K562 (cell line): ENCODE results near the gene CDCP1. TPM values are rescaled to one million over a fixed set of nuclear protein-coding genes. Genes with fewer than 3 reads are reported as not detected.
A peak's percentile ranks its signal among the peaks of the same experiment; 100 is the strongest.

Experiments used
- CEBPG ChIP-seq, 3 experiments: fragments of 200-800 bp in 1 of 3; sonication (Bioruptor generic) in 1 of 3; sonication (generic) in 1 of 3; formaldehyde crosslinking in 1 of 3; IDR thresholded peaks in 2 of 3; conservative IDR thresholded peaks in 1 of 3; 2 replicates each; pipeline versions ENCODE4 v1.6.1 to v1.8.0; 2016 to 2022; ENCODE audit warnings: missing compliant biosample characterization in 2 of 3, missing genetic modification characterization in 2 of 3, mild to moderate bottlenecking in 1 of 3, missing genetic modification reagents in 1 of 3
- ETV5 ChIP-seq: sonication (generic); formaldehyde crosslinking; IDR thresholded peaks from 2 replicates; pipeline ENCODE4 v1.4.0; 2020; ENCODE audit warnings: low read depth, mild to moderate bottlenecking, missing genetic modification reagents
- LEF1 ChIP-seq: fragments of 450-650 bp; IDR thresholded peaks from 2 replicates; pipeline ENCODE4 v1.6.1; 2016; ENCODE audit warnings: mild to moderate bottlenecking
- NFIX ChIP-seq: fragments of 250-450 bp; sonication (Bioruptor Pico); IDR thresholded peaks from 2 replicates; pipeline ENCODE4 v1.4.0; 2020; ENCODE audit warnings: low read depth, mild to moderate bottlenecking, moderate library complexity
- NR2C1 ChIP-seq, 2 experiments: fragments of 450-650 bp; IDR thresholded peaks; 2 replicates each; pipeline ENCODE4 v1.6.1; 2017; ENCODE audit warnings: mild to moderate bottlenecking in 2 of 2, antibody characterized with exemption in 1 of 2, inconsistent platforms in 1 of 2, missing compliant biosample characterization in 1 of 2, missing genetic modification characterization in 1 of 2
- POLR2H ChIP-seq: IDR thresholded peaks from 2 replicates; pipeline ENCODE4 v1.6.1; 2016; ENCODE audit warnings: missing genetic modification characterization, low read depth, mild to moderate bottlenecking, control low read depth, missing compliant biosample characterization, moderate library complexity
- RFX7 ChIP-seq: fragments of 250-450 bp; sonication (Bioruptor Pico); IDR thresholded peaks from 2 replicates; pipeline ENCODE4 v1.5.1; 2021; ENCODE audit warnings: mild to moderate bottlenecking
- SAFB ChIP-seq: fragments of 200-400 bp; formaldehyde crosslinking; IDR thresholded peaks from 2 replicates; pipeline ENCODE4 v1.6.1; 2017; ENCODE audit warnings: low read depth, low read length, borderline replicate concordance
- TBL1XR1 ChIP-seq, 2 experiments: IDR thresholded peaks; 2 replicates each; pipeline ENCODE4 v1.6.1; 2012; ENCODE audit warnings: improper control_type of control experiment in 2 of 2, low read length in 2 of 2, mild to moderate bottlenecking in 1 of 2
- ZNF239 ChIP-seq: fragments of 250-450 bp; sonication (Bioruptor Pico); IDR thresholded peaks from 2 replicates; pipeline ENCODE4 v1.4.0; 2020; ENCODE audit warnings: mild to moderate bottlenecking
- ZNF766 ChIP-seq: fragments of 200-800 bp; sonication (Bioruptor generic); conservative IDR thresholded peaks from 2 replicates; pipeline ENCODE4 v1.6.1; 2016; ENCODE audit warnings: missing genetic modification characterization, missing compliant biosample characterization
- ZNF780A ChIP-seq: fragments of 250-450 bp; sonication (Bioruptor Pico); IDR thresholded peaks from 2 replicates; pipeline ENCODE4 v1.5.0; 2021; ENCODE audit warnings: mild to moderate bottlenecking
- ZSCAN29 ChIP-seq: fragments of 450-650 bp; IDR thresholded peaks from 2 replicates; pipeline ENCODE4 v1.6.1; 2017
- polyA plus RNA-seq, 8 experiments: library from polyadenylated mRNA; depleted of rRNA in 4 of 8; stranded (reverse) in 5 of 8; unstranded in 3 of 8; fragments of >200 nt; fragmentation: Nextera tagmentation in 2 of 8; fragmentation: Illumina TruSeq in 1 of 8; extraction: Ambion mirVana in 2 of 8; extraction: Trizol in 1 of 8; gene quantifications; 2 replicates each; pipeline versions ENCODE4 v1.2.1 to v1.2.3, GENCODE V29; 2011 to 2014; ENCODE audit warnings: inconsistent platforms in 1 of 8, missing spikeins in 1 of 8
- total RNA-seq, 7 experiments: library from RNA; depleted of rRNA in 6 of 7; stranded (reverse); fragments of >200 nt in 6 of 7; fragmentation: Illumina TruSeq in 2 of 7; extraction: Trizol in 2 of 7; gene quantifications; 2 replicates each; pipeline versions ENCODE4 v1.2.1 to v1.2.3, GENCODE V29; 2011 to 2021; ENCODE audit warnings: low replicate concordance in 1 of 7
- TF ChIP-seq, protein P1 (sequence below): fragments of 250-450 bp; sonication (Bioruptor Pico); IDR thresholded peaks from 2 replicates; pipeline ENCODE4 v1.4.0; 2020; ENCODE audit warnings: mild to moderate bottlenecking, moderate library complexity
- TF ChIP-seq, protein P2 (sequence below): sonication (generic); formaldehyde crosslinking; IDR thresholded peaks from 2 replicates; pipeline ENCODE4 v1.8.0; 2023; ENCODE audit warnings: missing genetic modification reagents, mild to moderate bottlenecking, borderline replicate concordance
- TF ChIP-seq, protein P3 (sequence below): fragments of 450-650 bp; formaldehyde crosslinking; IDR thresholded peaks from 2 replicates; pipeline ENCODE4 v1.4.0; 2020; ENCODE audit warnings: mild to moderate bottlenecking, moderate library complexity

CDCP1 gene
- total and polyA plus RNA-seq, 9 of the 15 experiments (the other 6 are each of a cell fraction or from before 2014, with no cell fraction given) = 3.9 to 16.4 (median 5.2) TPM

DNA sequence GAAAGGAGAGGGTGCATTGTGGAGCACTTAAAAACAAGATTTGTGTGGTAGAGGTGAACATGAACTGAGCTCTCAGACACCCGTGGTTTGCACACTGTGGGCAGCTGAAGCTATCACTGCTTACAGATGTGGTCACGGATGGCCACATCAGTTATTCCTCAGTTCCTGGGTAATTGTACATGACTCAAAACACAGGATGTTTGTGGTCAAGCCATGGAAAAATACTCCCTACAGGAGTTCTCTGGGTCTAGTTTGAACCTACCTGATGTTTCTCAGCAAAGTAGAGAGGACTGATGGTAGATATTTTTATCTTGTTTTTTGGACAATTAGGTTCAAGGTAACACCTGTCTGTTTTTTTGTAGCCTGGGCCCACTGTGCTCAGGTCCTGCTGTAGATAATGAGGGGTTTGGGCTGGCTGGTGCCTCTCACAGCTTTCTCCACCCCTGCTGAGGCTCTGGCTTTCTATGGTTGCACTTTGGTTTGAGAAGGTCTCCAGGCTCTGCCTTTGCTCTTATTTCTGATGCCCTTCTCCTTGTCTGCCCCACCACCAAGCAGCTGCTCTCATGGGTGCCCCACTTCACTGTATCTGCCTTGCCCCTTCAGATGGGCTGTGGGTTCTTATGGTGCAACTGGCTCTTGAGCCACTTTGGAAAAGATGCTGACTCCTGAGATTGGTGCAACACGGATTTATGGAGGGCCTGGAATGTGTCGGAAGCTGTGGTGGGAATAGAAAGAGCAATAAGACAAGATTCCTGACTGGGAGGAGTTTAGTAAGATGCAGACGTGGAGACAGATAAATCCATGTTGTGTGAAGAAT lies 40.1 kb downstream of the CDCP1 start (continued):
- peak; percentile 73; the same call in 1 of the 2 replicates for TF ChIP-seq ZNF780A (CRISPR knock-in tag)
- TF ChIP-seq ZNF766 (CRISPR knock-in tag) = peak; percentile 93
- TF ChIP-seq, protein P1, sequence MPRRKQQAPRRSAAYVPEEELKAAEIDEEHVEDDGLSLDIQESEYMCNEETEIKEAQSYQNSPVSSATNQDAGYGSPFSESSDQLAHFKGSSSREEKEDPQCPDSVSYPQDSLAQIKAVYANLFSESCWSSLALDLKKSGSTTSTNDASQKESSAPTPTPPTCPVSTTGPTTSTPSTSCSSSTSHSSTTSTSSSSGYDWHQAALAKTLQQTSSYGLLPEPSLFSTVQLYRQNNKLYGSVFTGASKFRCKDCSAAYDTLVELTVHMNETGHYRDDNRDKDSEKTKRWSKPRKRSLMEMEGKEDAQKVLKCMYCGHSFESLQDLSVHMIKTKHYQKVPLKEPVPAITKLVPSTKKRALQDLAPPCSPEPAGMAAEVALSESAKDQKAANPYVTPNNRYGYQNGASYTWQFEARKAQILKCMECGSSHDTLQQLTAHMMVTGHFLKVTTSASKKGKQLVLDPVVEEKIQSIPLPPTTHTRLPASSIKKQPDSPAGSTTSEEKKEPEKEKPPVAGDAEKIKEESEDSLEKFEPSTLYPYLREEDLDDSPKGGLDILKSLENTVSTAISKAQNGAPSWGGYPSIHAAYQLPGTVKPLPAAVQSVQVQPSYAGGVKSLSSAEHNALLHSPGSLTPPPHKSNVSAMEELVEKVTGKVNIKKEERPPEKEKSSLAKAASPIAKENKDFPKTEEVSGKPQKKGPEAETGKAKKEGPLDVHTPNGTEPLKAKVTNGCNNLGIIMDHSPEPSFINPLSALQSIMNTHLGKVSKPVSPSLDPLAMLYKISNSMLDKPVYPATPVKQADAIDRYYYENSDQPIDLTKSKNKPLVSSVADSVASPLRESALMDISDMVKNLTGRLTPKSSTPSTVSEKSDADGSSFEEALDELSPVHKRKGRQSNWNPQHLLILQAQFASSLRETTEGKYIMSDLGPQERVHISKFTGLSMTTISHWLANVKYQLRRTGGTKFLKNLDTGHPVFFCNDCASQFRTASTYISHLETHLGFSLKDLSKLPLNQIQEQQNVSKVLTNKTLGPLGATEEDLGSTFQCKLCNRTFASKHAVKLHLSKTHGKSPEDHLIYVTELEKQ (CRISPR knock-in tag) = peak; percentile 84
- no peak for TF ChIP-seq ZSCAN29
- TF ChIP-seq NFIX (CRISPR knock-in tag) = peak; percentile 37; the same call in 1 of the 2 replicates
- TF ChIP-seq RFX7 (CRISPR knock-in tag) = no peak
- TF ChIP-seq, protein P2, sequence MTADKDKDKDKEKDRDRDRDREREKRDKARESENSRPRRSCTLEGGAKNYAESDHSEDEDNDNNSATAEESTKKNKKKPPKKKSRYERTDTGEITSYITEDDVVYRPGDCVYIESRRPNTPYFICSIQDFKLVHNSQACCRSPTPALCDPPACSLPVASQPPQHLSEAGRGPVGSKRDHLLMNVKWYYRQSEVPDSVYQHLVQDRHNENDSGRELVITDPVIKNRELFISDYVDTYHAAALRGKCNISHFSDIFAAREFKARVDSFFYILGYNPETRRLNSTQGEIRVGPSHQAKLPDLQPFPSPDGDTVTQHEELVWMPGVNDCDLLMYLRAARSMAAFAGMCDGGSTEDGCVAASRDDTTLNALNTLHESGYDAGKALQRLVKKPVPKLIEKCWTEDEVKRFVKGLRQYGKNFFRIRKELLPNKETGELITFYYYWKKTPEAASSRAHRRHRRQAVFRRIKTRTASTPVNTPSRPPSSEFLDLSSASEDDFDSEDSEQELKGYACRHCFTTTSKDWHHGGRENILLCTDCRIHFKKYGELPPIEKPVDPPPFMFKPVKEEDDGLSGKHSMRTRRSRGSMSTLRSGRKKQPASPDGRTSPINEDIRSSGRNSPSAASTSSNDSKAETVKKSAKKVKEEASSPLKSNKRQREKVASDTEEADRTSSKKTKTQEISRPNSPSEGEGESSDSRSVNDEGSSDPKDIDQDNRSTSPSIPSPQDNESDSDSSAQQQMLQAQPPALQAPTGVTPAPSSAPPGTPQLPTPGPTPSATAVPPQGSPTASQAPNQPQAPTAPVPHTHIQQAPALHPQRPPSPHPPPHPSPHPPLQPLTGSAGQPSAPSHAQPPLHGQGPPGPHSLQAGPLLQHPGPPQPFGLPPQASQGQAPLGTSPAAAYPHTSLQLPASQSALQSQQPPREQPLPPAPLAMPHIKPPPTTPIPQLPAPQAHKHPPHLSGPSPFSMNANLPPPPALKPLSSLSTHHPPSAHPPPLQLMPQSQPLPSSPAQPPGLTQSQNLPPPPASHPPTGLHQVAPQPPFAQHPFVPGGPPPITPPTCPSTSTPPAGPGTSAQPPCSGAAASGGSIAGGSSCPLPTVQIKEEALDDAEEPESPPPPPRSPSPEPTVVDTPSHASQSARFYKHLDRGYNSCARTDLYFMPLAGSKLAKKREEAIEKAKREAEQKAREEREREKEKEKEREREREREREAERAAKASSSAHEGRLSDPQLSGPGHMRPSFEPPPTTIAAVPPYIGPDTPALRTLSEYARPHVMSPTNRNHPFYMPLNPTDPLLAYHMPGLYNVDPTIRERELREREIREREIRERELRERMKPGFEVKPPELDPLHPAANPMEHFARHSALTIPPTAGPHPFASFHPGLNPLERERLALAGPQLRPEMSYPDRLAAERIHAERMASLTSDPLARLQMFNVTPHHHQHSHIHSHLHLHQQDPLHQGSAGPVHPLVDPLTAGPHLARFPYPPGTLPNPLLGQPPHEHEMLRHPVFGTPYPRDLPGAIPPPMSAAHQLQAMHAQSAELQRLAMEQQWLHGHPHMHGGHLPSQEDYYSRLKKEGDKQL (CRISPR knock-in tag) = no peak
- TF ChIP-seq, protein P3, sequence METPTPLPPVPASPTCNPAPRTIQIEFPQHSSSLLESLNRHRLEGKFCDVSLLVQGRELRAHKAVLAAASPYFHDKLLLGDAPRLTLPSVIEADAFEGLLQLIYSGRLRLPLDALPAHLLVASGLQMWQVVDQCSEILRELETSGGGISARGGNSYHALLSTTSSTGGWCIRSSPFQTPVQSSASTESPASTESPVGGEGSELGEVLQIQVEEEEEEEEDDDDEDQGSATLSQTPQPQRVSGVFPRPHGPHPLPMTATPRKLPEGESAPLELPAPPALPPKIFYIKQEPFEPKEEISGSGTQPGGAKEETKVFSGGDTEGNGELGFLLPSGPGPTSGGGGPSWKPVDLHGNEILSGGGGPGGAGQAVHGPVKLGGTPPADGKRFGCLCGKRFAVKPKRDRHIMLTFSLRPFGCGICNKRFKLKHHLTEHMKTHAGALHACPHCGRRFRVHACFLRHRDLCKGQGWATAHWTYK (CRISPR knock-in tag) = peak; percentile 95
- no peak for TF ChIP-seq NR2C1 (IDR thresholded peaks at IDR 0.05)
- peak; percentile 89 for TF ChIP-seq NR2C1 (tag; IDR thresholded peaks at IDR 0.05)
- TF ChIP-seq CEBPG (CRISPR knock-in tag; IDR thresholded peaks at IDR 0.05) = no peak
- peak in 1 of 2 experiments; percentile 7; a peak in 2 of 4 replicates for TF ChIP-seq CEBPG (tag; conservative IDR thresholded peaks at IDR 0.05 in 1 of 2, IDR thresholded peaks at IDR 0.05 in 1 of 2)
- peak; percentile 93 for TF ChIP-seq ETV5 (CRISPR knock-in tag)
- TF ChIP-seq POLR2H (tag) = peak; percentile 56; the same call in 1 of the 2 replicates
- peak; percentile 81 for TF ChIP-seq ZNF239 (CRISPR knock-in tag)
- no peak for TF ChIP-seq SAFB
- peak; percentile 54; the same call in 1 of the 2 replicates for TF ChIP-seq LEF1
- TF ChIP-seq TBL1XR1 (IDR thresholded peaks at IDR 0.05; ENCODE audit: low read length in 2 of 2) = no peak
